NCI-H1417 treated with DMSO at 0.1 percent for 48 hours (cell line): ENCODE results near the gene AHCTF1.

Experiments used
- DNase-seq: peaks from one replicate; lab custom pipeline; 2025; lab: John Stamatoyannopoulos, UW

The AHCTF1 gene

DNA sequence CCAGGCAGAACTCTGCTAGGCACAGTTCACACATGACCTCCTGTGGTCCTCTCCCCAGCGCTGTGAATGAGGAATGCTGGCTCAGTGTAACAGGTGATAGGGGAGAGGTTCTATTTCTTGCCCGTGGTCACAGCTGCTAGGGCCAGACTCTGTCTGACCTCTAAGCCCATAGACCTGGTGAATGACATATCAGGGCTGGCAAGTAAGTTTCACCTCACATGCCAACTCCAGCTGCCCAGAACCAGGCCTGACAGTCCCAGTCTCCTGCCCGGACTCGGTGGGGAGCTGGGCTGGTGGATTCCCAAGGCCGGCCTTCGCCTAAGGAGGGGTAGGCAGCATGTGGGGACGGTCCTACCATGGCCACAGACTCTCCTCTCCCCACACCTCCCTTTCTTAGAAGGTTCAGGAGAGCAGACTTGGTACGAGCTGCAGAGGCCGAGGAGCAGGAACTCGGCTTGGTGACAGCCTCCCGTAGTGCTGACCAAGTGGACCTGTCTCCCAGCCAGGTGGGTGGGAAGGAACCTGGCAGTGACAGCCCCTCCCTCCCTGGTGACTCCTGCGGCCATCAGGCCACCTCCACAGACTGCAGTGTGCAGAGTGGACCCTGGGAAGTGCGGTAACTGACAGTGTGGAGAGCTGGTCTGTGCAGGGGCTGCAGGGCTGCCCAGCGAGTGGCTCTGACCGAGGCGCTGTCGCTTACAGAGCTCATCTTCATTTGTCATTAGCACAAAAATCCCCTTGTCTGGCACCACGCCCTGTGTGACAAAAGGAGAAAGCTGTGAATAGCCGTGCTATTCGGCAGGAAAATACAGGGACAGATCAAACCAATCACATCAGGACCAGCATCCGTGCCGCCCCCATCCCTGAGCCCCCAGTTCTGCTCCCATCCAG, 132.9 kb downstream of the AHCTF1 start:
- no peak for DNase-seq

DNA sequence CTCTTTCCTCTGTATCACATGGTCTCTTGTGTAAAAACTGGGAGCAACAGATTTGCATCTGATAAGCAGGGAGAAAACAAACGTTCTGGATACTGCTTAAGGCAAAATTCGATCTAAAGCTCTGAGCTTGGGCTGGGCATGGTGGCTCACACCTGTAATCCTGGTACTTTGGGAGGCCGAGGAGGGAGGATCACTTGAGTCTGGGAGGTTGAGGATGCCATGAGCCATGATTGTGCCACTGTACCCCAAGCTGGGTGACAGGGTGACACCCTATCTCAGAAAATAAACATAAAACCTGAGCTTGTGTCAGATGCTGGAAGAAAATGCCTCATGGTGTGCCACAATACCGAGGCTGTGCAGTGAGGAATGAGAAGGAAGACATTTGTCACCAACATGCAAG, 133.6 kb downstream of the AHCTF1 start:
- DNase-seq: no peak

DNA sequence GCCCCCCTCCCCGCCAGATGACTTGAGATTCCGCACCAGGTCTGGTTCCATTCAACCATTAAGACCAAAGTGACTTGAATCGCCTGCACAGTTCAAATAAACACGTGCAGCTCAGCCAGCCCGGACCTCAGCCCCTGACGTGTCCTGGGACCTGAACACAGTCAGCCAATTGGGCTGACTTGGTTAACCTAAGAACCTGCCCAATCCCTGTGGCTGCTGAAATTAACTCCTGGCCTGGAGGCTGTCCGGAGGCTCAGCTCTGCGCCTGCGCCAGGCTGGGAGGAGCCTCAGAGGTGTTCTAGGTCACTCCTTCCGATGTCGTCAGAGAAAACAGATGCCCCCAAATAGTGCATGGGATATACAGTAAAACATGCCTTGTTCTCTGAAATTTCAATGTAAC, 134.2 kb downstream of the AHCTF1 start:
- DNase-seq: no peak

DNA sequence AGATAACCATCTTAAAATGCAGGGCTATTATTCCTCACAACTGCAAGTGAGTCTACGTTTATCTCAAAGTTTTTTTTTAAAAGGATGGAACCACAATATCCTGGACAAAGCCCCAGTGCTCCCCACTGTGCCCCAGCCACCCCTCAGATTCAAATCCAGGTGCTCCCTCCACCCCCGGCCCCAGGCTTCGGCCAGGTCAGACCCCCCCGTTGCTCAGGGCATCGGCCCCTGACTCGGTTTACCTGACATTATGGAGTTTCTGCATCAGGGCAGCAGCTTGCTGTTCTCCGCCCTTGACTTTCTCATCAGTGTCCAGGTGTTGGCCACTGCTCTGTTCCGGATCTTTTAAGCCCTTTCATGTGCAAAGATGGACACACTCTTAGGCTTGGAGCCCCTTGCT, 134.6 kb downstream of the AHCTF1 start:
- no peak for DNase-seq

DNA sequence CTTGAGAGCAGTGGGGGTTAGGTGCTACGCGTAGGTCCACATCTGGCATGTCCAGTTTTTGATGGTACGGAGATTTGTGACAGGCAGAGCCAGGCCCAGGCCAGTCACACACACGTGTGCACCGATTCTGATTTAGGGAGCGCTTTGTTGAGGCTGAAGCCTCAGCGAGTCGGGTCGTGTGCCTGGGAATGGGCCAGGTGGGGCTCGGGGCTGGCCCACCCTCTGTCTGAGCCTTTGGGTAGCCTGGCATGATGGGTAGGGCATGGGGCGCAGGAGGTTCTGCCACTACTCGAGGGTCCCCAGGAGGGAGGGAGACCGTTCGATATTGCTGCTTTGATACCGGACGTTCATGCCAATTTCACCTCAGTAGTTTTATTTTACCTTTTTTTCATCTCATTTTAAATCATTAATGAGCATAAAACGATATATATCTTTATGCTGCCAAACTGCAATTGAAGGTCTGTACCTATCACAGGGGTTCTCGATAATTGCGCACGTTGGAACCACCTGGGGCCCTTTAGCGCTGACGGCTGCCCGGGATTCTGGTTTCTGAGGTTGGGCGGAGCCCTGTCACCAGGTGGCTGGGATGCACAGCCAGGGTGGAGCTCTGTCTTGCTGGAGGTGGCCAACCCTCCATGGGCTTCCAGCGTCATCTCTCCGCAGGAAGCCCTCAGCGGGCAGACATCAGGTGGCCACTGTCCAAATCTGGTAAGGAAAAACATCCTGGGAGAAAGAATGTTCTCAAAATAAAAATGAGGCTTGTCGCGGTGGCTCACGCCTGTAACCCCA, 135.6 kb downstream of the AHCTF1 start:
- no peak for DNase-seq

DNA sequence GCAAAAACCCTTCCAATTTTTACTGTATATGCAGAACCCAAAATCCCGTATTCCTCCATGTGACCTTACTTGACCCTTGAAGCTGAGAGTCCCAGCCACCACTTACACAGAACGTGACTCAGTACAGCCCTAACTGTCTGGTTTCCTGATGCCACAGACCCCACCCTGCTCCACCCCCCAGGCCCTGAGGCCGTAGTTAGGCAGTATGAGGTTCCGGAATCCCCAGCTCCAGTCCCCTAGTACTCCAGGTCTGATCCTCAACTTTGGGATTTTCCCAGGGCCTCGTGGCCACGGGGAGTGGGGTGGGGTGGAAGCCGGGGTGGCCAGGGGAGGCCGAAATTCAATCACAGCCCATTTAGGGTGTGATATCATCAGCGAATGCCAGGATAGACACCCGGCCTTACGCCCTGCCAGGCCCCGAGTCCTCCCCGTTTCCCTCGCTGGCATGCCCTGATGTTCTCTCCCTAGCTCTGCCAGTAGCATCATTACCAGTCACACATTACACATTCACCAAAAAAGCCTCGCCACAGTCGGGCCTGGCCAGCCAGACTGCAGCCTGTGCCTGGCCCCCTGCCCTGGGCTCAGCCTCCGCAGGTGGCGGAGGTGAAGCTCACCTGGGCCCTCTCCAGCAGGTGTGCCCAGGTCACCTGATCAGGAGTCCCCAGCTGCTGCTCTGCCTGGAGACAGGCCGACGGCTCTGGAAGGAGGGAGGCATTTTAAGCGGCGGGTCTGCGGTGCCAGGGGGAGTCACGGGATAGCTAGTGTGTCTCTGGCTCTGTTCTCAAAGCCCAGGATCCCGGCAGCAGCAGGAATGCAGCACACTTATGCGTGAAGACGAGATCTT, 136.7 kb downstream of the AHCTF1 start:
- DNase-seq: no peak

DNA sequence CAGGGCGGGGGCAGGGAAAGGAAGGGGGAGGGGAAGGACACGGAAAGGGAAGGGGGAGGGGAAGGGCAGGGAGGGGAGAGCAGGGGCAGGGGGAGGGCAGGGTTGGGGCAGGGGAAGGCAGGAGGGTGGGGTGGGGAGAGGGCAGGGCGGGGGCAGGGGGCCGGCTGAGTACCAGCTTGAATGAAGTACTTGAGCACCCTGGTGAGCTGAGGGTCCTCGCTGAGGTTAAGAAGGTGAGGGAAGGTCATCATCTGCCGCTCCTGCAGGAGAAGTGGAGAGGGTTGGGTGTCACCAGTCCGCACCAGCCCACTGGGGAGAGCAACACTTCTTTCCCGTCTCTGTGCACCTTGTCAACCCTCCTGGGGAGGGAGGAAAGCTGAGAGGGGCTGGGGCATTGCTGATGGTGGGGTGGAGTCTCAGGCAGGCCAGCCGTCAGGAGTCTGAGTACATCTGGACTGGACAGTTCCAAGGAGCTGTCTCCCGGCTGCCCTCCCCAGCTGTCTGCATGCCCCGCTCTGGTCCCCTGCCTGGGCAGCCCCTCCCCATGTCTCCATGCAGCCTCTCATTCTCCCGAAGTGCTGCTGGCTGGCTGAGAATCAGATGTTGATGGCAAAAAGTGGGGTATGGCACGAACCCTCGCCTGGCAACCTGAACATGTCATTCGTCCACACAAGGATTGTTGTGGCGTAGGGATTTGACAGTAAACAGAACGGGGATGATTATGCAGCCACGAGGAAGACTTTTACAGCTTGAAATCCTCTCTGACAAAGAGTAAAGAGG, 137.5 kb downstream of the AHCTF1 start:
- DNase-seq: no peak

DNA sequence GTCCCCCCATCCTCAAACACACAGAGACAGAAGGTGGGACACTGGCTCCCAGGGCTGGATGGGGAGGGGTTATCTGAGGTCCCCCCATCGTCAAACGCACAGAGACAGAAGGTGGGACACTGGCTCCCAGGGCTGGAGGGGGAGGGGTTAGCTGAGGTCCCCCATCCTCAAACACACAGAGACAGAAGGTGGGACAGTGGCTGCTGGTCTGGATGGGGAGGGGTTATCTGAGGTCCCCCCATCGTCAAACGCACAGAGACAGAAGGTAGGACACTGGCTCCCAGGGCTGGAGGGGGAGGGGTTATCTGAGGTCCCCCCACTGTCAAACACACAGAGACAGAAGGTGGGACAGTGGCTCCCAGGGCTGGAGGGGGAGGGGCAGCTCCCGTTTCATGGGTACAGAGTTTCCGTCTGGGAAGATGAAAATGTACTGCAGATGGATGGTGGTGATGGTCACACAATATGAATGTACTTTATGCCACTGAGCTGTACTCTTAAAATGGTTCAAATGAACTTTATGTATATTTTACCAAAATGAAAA, 138.3 kb downstream of the AHCTF1 start:
- no peak for DNase-seq

DNA sequence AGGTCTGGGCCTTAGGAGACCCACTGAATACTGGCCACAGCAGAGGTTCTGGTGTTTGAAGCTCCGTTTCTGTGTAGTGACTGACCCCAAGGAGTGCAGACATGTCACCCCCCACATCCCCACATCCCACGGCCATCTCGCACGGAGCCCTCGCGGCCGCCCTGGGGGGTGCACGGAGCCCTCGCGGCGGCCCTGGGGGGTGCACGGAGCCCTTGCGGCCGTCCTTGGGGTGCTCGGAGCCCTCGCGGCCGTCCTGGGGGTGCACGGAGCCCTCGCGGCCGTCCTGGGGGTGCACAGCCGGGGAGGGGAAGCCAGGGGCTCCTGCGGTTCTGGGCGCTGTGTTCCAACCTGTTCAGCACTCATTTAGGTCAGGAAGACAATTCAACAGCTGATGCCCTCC, 139.1 kb downstream of the AHCTF1 start:
- DNase-seq: no peak

DNA sequence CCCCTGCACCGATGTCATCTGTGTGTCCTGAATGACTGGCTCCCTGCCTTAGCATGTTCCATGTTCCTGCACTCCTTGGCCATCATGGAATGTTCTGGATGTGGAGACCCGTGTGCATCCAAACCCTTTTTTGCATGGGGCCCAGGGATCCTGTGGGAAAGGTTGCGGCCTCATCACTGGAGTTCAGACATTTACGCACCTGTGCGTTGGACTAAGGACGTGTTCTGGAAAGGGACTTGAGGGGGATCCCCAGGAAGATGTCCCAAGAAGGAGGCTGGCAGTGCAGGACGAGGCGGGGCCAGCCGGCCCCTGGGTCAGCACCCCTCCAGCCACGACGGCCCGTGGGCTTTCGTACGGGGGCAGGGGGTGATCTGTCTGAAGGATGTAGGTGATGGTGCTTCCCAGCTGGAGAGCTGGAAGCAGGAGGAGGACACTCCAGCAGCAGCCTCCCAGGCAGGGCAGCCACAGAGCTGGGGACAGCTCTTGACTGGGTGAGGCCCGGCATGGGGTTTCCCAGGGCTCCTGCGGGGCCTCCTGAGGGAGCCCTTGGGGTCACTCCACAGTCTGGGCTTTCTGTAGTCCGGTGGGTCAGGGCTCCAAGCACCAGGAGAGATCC, 140.3 kb downstream of the AHCTF1 start:
- no peak for DNase-seq

DNA sequence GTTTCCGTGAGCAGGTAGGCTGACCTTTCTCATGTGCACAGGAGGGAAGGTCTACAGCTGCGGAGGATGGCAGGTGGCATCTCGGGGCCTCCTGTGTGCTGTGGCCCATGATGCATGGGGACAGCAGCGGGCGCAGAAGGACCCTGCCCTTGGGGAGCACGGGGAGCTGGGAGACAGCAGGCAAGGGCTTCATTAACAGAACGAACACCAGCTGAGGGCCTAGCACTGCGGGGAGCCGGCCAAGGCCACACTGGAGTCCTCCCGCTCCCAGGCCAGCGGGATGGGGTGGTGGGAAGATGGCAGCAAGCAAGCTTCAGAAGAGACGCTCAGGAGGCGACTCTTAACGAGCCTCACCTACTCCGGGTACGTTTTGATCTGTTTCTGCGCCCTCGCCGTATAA, 140.9 kb downstream of the AHCTF1 start:
- DNase-seq: no peak

DNA sequence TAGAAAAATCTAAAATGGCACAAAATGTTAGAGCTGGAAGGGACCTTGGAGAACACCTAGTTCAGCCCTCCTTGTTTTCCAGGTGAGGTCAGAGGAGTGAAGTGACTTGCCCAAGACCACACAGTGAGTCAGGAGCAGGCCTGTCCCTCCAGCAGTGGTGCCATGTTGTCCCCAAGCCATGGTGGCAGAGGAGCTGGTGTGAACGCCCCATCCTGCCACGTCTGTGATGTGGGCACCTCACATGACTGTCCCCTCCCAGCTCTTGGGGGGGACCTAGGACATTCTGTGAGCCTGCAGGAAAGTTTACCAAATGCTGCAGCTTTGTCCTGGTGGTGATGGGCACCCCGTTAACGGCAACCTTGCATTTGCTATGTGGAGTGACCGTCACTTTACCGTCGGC, 141.4 kb downstream of the AHCTF1 start:
- no peak for DNase-seq

DNA sequence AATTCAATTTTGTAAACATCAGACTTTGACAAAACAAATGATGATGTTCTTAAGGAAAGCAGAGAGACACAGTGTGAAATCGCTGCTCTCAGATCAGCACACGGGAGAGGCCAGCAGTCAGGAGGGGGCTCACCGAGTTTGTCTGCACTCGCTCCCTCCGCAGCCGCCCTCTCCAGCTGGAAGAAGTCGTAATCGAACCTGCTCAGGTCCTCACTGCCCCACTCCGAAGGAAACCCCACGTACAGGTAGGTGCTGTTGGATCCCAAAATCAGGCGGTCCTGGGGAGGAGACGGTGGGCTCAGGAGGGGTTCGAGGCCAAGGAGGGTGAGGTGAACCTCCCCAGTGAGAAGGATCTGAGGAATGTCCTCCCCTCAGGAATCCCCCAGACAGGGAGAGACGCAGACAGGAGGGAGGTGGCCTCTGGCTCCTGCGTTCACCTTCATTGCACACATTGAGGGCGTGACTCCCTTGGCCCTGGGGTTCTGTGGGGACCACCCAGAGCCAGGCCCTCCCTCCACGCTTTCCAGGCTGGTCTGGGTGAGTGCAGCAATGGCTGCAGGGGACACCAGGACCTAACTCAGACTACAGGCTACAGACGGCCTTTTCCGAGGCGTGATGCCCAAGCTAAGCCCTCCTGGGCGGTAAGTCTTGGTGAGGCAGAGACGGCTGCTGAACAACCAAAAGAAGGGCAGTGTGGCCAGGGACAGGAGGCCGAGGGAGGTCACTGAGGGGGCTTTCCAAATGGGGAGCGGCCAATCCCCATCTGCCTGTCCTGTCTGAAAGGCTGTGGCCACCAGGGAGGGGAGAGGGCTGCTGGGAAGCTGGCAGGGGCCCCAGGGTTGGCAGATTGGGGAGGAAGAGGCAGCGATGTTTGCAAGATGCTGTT, 142.1 kb downstream of the AHCTF1 start:
- no peak for DNase-seq
